ENCODE measurements around the gene ADAMTS3. TPM values are rescaled to one million over a fixed set of nuclear protein-coding genes. Genes with fewer than 3 reads are reported as not detected.

The ADAMTS3 gene
- total RNA-seq, 4 donors from 2014 or later = 0.54 to 1.7 TPM; not detected in 2

DNA sequence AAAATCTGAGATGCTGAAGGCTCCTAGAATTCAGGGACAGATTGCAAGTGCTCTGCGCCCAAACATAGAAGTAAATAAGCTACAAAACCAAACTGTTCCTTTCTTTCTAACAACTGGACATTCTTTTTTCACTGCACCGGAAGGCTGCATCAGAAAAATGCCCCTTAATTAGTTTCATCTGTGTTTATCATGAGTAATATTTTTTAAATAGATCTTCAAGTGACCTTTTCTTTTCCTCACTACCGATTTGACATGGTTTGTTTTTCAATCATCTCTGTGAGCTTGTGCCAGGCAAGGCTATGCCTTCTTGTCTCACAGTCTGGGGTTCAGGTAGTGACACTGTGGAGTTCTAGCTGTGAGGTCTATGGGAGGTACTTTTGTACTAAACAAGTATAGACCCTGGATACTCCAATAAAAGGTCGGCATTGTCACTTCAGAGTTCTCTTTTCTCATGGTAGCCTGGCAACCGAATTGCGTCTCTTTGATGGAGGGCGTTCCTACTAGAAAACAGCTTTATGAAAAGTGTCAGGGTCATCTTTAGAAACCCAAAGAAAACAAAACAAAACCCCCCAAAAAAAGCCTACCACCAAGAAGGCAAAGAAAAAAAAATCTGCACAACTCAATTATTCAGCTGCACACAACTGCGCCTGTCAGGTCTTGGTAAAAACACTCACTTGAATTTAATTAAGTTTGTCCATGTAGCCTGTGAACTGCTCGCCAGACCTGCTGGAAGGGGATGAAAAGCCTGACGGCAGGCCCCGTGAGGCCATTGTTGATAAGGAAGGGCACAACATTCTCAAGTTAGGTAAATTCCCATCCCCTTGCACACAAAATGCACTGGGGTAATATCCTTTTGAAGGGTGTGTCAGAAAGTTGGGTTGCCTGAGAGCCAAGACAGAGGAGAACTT lies 22.8 kb upstream of the ADAMTS3 start:
- H3K9me3 ChIP-seq = no peaks in the 10 kb centered on the region
- TF ChIP-seq, protein P1, sequence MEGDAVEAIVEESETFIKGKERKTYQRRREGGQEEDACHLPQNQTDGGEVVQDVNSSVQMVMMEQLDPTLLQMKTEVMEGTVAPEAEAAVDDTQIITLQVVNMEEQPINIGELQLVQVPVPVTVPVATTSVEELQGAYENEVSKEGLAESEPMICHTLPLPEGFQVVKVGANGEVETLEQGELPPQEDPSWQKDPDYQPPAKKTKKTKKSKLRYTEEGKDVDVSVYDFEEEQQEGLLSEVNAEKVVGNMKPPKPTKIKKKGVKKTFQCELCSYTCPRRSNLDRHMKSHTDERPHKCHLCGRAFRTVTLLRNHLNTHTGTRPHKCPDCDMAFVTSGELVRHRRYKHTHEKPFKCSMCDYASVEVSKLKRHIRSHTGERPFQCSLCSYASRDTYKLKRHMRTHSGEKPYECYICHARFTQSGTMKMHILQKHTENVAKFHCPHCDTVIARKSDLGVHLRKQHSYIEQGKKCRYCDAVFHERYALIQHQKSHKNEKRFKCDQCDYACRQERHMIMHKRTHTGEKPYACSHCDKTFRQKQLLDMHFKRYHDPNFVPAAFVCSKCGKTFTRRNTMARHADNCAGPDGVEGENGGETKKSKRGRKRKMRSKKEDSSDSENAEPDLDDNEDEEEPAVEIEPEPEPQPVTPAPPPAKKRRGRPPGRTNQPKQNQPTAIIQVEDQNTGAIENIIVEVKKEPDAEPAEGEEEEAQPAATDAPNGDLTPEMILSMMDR (IDR thresholded peaks at IDR 0.05) = no peak
- no peak for TF ChIP-seq POLR2A (IDR thresholded peaks at IDR 0.05)
- no peaks in the 10 kb centered on the region for H3K4me1 ChIP-seq
- no peaks in the 10 kb centered on the region for H3K27me3 ChIP-seq
- no peak overlapping the region for H3K27ac ChIP-seq
- DNase-seq = no peak
- no peak overlapping the region for H3K4me3 ChIP-seq
- H3K36me3 ChIP-seq = no peaks in the 10 kb centered on the region

DNA sequence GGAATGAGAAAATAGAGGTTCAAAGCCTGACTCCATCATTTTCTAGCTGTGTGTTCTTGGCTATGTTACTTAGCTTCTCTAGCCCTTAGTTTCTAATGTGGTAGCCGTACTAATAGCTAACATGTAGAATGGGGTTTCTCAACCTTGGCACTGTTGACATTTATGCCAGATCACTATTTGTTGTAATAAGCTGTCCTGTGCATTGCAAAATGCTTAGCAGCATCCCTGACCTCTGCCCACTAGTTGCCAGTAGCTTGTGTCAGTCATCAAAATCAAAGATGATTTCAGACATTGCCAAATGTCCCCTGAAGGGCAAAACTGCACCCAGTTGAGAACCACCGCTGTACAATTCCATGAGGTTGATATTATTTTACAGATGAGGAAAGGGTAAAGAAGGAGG lies 18.3 kb upstream of the ADAMTS3 start:
- H3K27me3 ChIP-seq = no peaks in the 10 kb centered on the region
- no peaks in the 10 kb centered on the region for H3K4me1 ChIP-seq
- DNase-seq = no peak
- H3K9me3 ChIP-seq = no peaks in the 10 kb centered on the region
- H3K4me3 ChIP-seq = no peak overlapping the region
- H3K36me3 ChIP-seq = no peaks in the 10 kb centered on the region
- H3K27ac ChIP-seq = no peak overlapping the region
- TF ChIP-seq, protein P1 (IDR thresholded peaks at IDR 0.05) = no peak
- TF ChIP-seq POLR2A (IDR thresholded peaks at IDR 0.05) = no peak

DNA sequence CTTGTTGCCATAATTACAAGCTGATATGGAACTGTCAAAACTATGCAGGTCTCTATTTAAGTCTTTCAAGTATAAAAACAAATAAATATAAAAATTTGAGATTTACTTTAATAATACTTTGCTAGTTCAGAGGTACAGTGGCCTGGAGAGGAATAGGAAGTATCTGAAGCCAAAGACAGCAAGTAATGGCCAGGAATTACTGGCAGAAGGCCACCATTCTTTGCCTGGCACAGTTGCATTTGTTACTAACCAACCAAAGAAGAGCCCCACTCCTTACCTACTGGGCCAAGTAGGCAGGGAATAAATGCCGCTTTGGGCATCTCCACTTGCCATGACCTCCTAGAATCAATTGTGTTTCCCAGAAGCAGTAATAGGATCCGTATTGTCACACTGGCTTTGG lies 13.8 kb upstream of the ADAMTS3 start:
- TF ChIP-seq, protein P1 (IDR thresholded peaks at IDR 0.05) = no peak
- no peak for TF ChIP-seq POLR2A (IDR thresholded peaks at IDR 0.05)
- no peak for DNase-seq
- H3K36me3 ChIP-seq = no peaks in the 10 kb centered on the region
- no peaks in the 10 kb centered on the region for H3K27me3 ChIP-seq
- H3K9me3 ChIP-seq = no peaks in the 10 kb centered on the region
- H3K27ac ChIP-seq = no peak overlapping the region
- H3K4me1 ChIP-seq = no peaks in the 10 kb centered on the region
- no peak overlapping the region for H3K4me3 ChIP-seq

DNA sequence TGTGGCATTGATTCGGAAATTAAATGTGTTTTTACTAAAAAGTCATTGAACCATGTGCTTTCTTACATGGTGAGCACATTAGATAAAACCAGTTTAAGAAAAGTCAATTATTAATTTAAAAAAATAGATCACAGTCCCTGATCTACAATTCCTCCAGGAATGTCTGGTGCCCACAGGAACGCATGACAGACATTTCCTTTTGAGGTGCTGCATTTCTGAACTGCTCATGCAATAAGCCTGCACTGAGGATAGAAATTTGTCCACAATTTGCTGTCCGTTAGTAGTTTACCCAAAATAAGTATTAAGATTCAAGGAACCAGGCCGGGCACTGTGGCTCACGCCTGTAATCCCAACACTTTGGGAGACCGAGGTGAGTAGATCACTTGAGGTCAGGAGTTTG lies 8.2 kb upstream of the ADAMTS3 start:
- Histone ChIP-seq H3K27me3 (no peaks in the 10 kb centered on the region), H3K27ac (no peak overlapping the region), H3K4me1 (no peaks in the 10 kb centered on the region), H3K36me3 (no peaks in the 10 kb centered on the region), H3K4me3 (no peak overlapping the region), H3K9me3 (no peaks in the 10 kb centered on the region)
- DNase-seq = no peak
- TF ChIP-seq, protein P1 (IDR thresholded peaks at IDR 0.05) = no peak
- no peak for TF ChIP-seq POLR2A (IDR thresholded peaks at IDR 0.05)

DNA sequence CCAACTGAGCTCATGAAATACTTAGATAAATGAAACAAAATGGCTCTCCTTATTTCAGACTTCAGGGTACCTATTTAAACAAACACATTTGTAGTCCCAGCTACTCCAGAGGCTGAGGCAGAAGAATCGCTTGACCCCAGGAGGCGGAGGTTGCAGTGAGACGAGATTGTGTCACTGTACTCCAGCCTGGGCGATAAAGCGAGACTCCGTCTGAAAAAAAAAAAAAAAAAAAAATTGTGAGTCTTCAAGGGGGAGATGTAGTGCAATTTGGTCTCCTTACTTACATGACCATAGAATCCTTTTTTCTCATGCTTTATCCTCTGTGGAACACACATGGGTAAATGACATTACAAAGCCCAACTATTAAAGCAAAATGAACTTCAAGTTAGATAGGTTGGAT lies 2.3 kb upstream of the ADAMTS3 start:
- Histone ChIP-seq H3K9me3 (no peaks in the 10 kb centered on the region), H3K4me1 (peaks cover 0 to 7% (median 0%) of the 10 kb centered on the region in 4 donors), H3K27ac (no peak overlapping the region), H3K27me3 (no peaks in the 10 kb centered on the region), H3K36me3 (no peaks in the 10 kb centered on the region), H3K4me3 (no peak overlapping the region)
- DNase-seq = no peak
- TF ChIP-seq, protein P1 (IDR thresholded peaks at IDR 0.05) = no peak
- TF ChIP-seq POLR2A (IDR thresholded peaks at IDR 0.05) = no peak
